ENCODE results near the gene OPTN. TPM values are rescaled to one million over a fixed set of nuclear protein-coding genes. Genes with fewer than 3 reads are reported as not detected.

Gene OPTN
- total RNA-seq, 1 donor from 2014 or later, result 48.5 TPM

DNA sequence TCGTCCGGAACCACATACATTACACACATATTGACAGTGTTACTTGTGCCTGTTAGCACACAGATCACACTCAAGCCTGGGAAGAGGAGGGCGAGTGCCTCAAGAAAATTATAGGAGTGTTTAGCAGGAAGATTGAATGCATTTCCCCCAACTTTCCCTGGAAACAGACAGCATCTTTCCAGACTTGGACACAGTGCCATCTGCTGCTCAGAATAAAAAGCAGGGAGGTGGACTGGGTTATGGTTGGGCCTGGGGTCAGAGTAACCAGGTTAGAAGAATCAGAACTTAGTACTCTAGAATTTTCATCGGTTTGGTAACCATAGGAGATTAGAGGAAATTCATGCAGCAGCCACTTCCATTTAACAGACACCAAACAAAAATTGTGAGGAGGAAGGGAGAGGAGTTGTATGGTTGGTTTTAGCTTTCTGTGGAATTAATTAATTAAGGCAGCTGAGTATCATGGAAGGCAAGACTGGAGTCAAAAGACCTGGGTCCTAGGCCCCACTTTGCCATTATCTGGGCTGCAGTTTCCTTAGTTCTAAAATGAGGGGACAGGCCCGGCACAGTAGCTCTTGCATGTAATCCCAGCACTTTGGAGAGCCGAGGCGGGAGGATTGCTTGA lies 43.4 kb upstream of the OPTN start:
- H3K27me3 ChIP-seq, result no peaks in the 10 kb centered on the region
- TF ChIP-seq, protein P1, sequence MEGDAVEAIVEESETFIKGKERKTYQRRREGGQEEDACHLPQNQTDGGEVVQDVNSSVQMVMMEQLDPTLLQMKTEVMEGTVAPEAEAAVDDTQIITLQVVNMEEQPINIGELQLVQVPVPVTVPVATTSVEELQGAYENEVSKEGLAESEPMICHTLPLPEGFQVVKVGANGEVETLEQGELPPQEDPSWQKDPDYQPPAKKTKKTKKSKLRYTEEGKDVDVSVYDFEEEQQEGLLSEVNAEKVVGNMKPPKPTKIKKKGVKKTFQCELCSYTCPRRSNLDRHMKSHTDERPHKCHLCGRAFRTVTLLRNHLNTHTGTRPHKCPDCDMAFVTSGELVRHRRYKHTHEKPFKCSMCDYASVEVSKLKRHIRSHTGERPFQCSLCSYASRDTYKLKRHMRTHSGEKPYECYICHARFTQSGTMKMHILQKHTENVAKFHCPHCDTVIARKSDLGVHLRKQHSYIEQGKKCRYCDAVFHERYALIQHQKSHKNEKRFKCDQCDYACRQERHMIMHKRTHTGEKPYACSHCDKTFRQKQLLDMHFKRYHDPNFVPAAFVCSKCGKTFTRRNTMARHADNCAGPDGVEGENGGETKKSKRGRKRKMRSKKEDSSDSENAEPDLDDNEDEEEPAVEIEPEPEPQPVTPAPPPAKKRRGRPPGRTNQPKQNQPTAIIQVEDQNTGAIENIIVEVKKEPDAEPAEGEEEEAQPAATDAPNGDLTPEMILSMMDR (IDR thresholded peaks at IDR 0.05), result peak; percentile 23 to 71 (median 34)
- H3K27ac ChIP-seq, result no peak overlapping the region
- no peak overlapping the region for H3K4me3 ChIP-seq
- H3K36me3 ChIP-seq, result no peaks in the 10 kb centered on the region
- intact Hi-C loops (cut with DNase I), result loop anchor here (1.0 to 5.0 kb wide), 2 partner anchors 274 to 339 kb away; no protein-coding TSS in a partner anchor
- no peaks in the 10 kb centered on the region for H3K4me1 ChIP-seq
- H3K9me3 ChIP-seq, result no peaks in the 10 kb centered on the region
- DNase-seq (ENCODE audit: low spot score in 2 of 2), result no peak

DNA sequence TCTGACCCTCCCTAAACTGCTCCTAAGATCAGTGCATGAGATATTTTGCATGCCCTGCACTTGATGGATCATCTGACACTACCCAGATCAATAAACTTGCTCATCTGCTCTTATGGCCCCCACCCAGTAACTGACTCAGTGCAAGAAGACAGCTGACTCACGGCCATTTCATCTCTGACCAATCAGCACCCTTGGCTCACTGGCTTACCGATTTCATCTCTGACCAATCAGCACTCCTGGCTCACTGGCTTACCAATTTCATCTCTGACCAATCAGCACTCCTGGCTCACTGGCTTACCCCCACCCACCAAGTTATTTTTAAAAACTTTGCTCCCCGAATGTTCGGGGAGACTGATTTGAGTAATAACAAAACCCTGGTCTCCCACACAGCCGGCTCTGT lies 37.2 kb upstream of the OPTN start:
- no peaks in the 10 kb centered on the region for H3K27me3 ChIP-seq
- TF ChIP-seq, protein P1 (IDR thresholded peaks at IDR 0.05), result no peak
- no peak overlapping the region for H3K27ac ChIP-seq
- DNase-seq (ENCODE audit: low spot score in 2 of 2), result no peak
- H3K36me3 ChIP-seq, result no peaks in the 10 kb centered on the region
- intact Hi-C loops (cut with DNase I), result no loop called here
- H3K4me3 ChIP-seq, result no peak overlapping the region
- H3K9me3 ChIP-seq, result no peaks in the 10 kb centered on the region
- H3K4me1 ChIP-seq, result no peaks in the 10 kb centered on the region

DNA sequence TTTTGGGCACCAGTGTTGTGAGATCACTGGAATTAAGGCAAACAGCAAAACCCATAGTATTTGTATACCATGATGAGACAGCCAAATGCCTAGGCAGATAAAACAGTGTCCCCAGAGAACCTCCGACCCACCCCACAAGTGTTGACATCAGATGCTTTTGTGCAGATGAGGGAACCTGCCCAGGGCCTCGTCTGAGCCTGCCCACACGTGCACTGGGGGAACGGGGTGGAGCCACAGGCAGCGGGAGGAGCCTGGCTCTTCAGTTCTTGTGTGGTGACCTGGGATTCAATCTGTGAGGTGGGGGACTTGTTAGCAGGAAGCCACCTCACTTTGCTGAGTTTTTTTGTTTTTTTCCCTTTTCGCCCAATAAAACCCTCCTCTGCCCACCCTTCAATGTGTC lies 33.4 kb upstream of the OPTN start:
- Histone ChIP-seq H3K36me3 (no peaks in the 10 kb centered on the region), H3K27me3 (no peaks in the 10 kb centered on the region), H3K9me3 (no peaks in the 10 kb centered on the region), H3K4me3 (no peak overlapping the region), H3K27ac (no peak overlapping the region), H3K4me1 (no peaks in the 10 kb centered on the region)
- intact Hi-C loops (cut with DNase I), result no loop called here
- DNase-seq (ENCODE audit: low spot score in 2 of 2), result no peak
- TF ChIP-seq, protein P1 (IDR thresholded peaks at IDR 0.05), result no peak

DNA sequence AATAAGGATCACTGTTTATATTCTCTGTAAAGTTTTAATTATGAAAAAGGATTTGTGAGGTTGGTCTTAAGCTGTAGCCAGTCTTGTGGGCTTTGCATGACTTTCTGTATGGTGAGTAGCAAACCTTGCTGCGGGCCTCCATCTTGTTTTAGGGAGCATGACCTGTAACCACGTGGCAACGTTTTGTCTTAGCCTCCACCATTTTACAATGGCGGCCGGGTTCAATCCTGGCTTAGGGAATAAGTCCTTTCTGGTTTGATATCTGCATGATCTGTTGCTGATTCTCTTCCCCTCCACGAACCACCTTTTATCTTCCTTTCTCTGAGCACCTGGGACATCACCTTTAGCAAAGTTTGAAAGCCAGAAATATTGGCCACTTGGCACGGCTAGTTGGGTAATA lies 32.5 kb upstream of the OPTN start:
- Histone ChIP-seq H3K27me3 (no peaks in the 10 kb centered on the region), H3K4me1 (no peaks in the 10 kb centered on the region), H3K36me3 (no peaks in the 10 kb centered on the region), H3K9me3 (no peaks in the 10 kb centered on the region), H3K4me3 (no peak overlapping the region), H3K27ac (no peak overlapping the region)
- no peak for DNase-seq (ENCODE audit: low spot score in 2 of 2)
- intact Hi-C loops (cut with DNase I), result no loop called here
- TF ChIP-seq, protein P1 (IDR thresholded peaks at IDR 0.05), result no peak

DNA sequence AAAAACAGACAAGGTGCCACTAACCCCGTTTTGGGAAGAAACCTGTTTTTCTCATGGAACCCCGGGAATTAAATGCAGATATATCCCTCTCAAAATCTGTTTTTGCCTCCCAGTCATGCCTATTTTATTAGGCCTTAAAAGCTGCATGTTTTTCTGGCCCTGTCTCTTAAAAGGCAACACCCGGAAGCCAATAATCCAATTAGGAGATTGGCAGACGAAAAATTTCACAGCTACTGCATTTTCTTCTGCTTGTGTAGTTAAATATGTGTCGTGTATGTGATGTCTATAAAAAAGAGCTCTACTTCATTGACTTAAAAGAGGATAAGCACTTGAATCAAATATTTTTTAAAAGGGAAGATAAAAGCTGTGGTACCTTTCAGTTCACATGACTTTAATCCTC lies 31.9 kb upstream of the OPTN start:
- no peak overlapping the region for H3K4me3 ChIP-seq
- no peaks in the 10 kb centered on the region for H3K4me1 ChIP-seq
- DNase-seq (ENCODE audit: low spot score in 2 of 2), result no peak
- TF ChIP-seq, protein P1 (IDR thresholded peaks at IDR 0.05), result no peak
- H3K9me3 ChIP-seq, result no peaks in the 10 kb centered on the region
- no peak overlapping the region for H3K27ac ChIP-seq
- intact Hi-C loops (cut with DNase I), result no loop called here
- H3K36me3 ChIP-seq, result no peaks in the 10 kb centered on the region
- no peaks in the 10 kb centered on the region for H3K27me3 ChIP-seq

DNA sequence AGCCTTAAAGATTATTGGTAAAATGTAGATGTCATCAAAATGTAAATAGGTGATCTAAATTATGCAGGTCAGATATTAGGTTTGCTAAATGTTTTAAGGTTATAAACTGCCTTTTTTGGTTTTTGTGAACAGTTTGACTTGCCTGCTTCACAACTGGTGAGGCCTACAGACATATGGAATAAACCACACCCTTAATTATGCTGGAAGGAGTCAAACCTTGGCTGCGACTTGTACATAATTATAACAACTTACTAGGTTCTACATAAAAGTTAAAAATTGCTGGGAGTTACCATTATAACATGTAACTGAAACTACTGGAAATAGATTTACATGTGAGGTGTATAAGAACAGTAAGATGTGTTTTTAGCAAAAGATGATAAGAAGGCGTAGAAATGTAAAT lies 31.5 kb upstream of the OPTN start:
- no peak overlapping the region for H3K27ac ChIP-seq
- no peak for DNase-seq (ENCODE audit: low spot score in 2 of 2)
- intact Hi-C loops (cut with DNase I), result no loop called here
- TF ChIP-seq, protein P1 (IDR thresholded peaks at IDR 0.05), result no peak
- no peak overlapping the region for H3K4me3 ChIP-seq
- no peaks in the 10 kb centered on the region for H3K36me3 ChIP-seq
- H3K4me1 ChIP-seq, result no peaks in the 10 kb centered on the region
- H3K9me3 ChIP-seq, result no peaks in the 10 kb centered on the region
- H3K27me3 ChIP-seq, result no peaks in the 10 kb centered on the region

Data from ascending aorta (tissue), 2 donors.